ENCODE results near the gene RUNX2.

- no peak for TF ChIP-seq RXRA (IDR thresholded peaks at IDR 0.05; ENCODE audit: borderline replicate concordance, low read depth)
- TF ChIP-seq CTCF (IDR thresholded peaks at IDR 0.05), result no peak
These were observed 26.6 kb upstream of the RUNX2 start for GRCh38 chr6:45301348-45302142.
